MV-4-11 (cell line): ENCODE data around the gene NADK.

Experiments used
- DNase-seq: peaks from one replicate; lab custom pipeline; 2025; lab: John Stamatoyannopoulos, UW

NADK gene

DNA sequence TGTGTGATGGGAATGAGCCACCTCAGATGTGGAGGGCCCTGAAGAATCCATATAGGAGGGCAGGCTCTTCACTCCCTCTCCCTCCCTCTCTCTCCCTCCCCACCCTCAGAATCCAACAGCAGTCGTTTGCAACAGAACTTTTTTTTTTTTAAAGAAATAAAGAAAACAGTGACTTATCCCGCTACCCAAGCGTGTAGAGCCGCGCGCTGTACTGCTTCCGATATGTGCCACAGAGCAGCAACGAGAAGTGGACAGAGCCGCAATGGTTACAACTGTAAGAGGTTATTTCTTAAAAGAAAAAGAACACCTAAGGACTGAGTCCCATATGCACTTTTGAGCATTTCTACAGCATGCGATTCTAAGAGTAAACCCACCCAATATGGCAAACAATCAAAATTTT is 7.4 kb upstream of the NADK start:
- no peak for DNase-seq

DNA sequence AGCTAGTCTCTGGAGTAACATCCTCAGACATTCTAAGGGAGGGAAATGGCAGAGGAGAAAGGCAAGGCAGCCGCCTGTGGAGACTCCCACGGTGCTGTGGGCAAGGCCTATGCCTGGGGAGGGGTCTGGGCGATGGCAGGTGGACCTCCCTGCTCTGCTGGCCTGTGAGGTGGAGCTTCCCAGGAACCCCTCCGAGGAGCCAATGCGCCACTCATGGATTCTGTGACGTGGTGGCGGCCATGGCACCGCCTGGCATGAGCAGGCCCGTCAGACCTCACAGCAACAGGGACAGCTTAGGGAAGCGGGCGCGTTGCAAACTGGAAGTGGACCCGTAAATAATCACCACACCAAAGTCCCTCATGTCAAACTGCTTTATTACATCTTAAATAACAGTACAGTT is 6.7 kb upstream of the NADK start:
- DNase-seq, result no peak

DNA sequence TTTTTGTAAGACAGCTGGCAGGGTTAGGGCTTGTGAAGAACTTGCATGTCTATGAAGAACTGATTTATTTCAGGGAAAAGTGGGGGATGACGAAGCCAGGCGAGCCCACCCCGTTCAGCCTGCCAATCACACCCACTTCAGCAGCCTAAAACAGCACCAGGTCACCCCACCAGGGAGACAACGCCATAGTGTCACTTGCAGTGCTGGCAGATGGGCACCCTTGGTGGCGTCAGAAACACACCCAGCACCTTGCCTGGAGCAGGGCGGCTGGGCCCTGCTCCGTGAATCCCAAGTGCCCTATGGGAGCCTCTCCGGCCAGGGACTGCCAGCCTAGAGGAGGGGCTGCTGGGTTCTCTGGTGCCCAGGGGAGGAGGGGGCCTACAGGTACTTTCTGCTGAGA is 5.0 kb upstream of the NADK start:
- no peak for DNase-seq

DNA sequence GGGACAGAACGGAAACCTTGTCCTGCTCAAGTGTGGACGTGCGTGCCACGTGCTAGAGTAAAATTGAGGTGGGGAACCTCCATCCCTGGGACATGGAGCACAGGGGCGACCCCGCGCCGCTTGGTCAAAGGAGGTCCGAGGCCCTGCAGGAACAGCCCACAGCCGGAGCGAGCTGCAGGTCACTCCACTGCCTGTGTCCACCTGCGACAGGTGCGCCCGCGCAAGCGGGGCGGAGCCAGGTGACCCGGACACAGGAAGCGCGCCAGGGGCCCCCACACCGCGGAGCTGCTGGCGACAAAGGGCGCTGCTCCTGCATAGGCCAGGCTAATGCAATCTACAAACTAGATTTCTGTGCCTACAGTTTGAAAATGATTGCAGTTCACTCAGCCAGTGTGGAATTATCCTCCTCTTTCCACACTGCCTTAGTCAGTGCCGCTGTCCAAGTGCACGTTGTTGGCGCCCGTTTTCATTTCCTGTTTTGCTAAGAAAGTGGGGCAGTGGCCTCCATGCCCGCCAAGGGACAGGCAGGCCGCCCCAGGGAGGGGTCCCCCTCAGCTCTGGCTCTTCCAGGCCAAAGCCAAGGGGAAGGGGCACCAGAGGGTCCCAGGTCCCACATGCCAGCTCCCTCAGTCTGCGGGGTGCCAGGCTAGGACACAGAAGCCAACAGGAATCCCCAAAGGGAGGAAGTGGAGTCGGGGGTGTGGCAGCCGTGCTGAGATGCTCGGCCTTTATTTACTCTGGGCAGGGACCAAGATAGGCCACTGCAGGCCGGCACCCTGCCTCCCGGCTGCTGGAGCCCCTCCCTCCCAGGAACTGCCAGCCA is 4.3 kb upstream of the NADK start:
- DNase-seq, result peak; percentile 88

DNA sequence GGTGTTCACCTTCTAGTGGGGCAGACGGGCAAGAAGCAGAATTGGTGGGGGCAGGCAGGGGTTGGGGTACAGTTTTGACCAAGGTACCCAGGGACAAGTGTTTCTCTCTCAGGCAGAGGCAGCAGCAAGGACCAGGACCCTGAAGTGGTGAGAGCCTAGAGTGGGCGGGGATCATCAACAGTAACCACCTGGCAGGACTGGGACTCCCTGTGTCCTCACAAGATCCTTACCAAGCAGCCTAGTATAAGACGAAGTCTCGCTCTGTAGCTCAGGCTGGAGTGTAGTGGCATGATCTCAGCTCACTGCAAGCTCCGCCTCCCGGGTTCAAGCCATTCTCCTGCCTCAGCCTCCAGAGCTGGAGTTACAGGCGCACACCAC is 3.2 kb upstream of the NADK start:
- no peak for DNase-seq

DNA sequence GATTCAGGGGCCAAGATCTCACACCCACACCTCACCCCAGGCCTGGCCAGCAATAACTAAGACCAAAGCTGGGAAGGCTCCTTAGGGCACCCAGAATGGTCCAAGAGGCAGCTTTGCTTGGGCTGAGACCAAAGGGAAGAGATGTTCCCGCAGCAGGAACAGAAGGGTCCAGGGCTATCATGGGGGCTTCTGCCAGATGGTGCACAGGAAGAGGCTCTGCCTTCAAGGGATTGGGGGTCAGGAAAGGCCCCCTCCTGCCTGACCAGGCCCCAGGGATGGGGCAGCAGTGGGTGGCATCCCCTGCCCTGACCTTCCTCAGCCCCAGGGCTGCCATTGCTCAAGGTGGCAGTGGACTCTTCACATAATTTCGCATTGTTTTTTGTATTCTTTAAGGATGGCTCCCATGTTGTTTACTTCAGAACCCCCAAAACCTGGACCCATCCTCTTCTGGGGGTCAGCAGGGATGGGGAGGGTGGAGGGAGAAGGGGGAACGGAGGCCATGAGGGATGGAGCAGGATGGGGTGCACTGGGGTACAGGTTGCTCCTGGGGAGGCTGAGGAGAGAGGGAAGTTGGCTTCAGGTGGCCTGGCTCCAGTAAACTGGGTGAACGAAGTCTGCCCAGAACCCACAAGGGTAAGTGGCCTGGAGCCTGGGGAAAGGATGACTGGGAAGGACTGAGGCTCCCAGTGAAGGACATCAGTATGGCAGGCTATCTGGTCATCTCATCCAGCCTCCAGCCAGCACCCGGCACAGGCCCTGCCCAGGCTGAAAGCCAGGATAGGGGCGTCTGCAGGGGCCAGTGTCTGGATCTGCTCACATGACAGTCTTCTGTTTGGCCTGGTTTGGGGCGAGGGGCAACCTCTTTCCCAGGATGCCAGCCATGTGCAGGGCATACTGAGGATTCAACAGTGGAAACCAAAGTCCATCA is 2.6 kb upstream of the NADK start:
- no peak for DNase-seq

DNA sequence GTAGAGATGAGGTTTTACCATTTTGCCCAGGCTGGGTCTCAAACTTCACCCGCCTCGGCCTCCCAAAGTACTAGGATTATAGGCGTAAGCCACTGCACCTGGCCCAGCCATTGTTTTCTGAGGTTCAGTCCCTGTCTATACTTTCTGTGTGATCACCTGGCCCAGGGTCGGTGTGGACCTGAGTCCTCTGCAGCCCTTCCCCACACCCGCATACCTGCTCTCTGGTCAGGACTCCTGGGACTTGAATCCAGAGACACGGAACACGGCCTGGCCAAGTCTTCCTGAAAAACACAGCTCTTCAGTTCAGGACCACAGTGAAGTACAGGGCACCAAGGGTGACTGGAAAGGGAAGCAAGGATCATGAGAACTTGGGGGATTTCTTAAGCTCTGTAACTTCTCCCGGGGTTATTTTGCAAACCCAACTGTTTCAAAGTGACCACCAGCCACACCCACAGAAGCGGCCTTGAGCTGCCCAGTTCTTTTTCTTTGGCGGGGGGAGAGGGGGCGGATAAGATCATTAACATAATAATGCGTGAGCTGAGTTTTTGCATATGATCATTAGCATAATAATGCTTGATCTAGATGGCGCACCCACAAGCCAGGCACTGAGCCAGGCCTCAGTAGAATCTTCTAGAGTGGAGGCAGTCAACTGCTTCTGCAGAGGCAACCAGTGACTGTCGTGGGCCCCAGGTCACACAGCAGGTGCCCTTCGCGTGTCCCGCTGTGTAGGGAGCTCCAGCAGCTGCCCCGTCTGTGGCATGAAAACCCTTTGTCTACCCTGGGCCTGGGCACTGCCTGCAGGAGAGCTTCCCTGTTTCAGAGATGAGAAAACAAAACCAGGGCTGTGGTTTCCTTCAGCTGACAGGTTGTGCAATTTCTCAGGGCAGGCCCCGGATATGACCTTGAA is 1.7 kb upstream of the NADK start:
- DNase-seq, result peak; percentile 95

DNA sequence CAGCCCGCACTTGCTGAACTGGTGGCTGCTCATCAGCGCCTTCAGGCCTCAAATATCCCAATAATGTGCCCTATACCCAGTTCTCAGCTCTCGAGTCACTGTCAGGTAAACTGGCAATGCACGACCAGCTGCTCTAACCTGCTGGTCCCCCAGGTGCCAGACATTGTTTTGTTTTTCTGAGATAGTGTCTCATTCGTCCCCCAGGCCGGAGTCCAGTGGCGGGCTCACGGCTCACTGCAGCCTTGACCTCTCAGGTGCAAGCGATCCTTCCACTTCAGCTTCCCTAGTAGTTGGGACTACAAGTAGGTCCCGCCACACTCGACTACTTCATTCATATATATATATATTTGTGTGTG is 1.0 kb upstream of the NADK start:
- DNase-seq, result no peak

DNA sequence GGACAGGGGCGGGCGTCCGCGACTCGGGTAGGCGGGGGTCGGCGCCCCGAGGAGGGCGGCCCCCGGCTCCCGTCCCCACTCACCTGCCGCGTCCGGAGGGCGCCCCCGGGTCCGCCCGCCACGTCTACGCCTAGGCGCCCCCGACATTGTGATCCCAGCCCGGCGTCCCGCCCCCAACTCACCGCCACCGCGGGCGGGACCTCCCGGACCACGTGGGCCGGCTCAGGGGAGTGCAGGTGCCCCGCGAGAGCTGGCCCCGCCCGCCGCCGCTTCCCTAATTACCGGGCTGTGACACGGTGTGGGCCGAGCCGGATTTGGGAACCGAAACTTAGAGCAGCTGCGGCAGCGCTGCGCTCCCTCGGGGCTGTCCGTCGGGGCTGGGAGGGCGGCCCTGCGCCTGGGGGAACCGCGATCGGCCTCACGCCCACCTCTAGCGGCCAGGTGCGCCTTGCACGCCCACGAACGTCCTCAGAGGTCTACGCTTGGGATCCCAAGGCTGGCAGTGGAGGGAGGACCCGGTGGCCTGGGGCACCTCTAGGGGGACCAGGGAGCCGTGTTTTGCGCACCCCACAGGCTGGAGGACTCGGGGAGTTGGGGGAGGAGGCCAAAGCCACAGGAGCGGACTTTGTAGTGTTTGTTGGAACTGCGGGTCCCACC is 521 bp upstream of the NADK start:
- peak; percentile 91 for DNase-seq

DNA sequence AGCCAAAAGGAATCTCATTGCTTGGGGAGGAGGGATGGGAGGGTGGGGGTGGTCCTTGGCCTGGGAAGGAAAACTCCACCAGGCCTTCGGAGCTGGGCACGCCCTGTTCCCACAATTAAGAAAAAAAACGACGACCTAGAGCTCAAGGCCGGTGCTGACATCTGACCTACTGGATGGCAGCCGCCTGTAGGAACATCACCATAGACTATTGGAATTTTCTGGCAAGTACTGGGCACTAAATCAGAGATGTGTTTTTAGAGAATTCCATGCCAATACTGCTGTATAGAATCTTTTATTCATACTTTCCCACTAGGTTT is 729 bp downstream of the NADK start:
- DNase-seq, result no peak

DNA sequence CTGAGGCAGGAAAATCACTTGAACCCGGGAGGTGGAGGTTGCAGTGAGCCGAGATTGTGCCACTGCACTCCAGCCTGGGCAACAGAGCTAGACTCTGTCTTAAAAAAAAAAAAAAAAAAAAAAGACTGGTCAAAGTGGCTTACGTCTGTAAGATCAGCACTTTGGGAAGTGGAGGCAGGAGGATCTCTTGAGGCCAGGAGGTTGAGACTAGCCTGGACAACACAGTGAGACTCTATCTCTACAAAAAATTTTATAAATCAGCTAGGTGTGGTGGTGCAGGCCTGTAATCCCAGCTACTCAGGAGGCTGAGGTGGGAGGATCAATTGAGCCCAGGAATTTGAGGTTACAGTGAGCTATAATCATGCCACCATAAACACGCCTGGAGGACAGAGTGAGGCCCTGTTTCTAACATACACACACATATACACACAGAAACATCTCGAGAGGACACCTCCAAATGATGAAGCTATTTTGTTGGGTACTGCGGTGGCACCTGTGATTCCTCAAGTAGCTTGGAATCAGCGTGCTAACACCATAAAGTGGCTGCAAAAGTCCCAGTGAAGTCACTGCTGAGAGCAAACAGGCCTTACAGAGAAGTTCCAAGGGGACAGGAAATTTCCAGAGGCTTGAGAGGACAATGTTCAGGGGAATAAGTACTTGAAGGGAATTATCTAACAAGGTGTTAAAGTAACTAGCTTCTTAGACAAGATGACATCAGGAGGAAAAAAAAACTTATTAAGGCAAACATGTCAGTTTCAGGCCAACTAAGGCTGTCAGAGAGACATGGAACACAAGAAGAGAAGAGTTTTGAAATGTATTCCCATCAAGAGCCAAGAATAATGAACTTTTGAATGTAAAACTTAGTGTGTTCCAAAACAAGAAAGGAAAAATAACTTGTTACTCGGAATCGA is 1.3 kb downstream of the NADK start:
- no peak for DNase-seq

DNA sequence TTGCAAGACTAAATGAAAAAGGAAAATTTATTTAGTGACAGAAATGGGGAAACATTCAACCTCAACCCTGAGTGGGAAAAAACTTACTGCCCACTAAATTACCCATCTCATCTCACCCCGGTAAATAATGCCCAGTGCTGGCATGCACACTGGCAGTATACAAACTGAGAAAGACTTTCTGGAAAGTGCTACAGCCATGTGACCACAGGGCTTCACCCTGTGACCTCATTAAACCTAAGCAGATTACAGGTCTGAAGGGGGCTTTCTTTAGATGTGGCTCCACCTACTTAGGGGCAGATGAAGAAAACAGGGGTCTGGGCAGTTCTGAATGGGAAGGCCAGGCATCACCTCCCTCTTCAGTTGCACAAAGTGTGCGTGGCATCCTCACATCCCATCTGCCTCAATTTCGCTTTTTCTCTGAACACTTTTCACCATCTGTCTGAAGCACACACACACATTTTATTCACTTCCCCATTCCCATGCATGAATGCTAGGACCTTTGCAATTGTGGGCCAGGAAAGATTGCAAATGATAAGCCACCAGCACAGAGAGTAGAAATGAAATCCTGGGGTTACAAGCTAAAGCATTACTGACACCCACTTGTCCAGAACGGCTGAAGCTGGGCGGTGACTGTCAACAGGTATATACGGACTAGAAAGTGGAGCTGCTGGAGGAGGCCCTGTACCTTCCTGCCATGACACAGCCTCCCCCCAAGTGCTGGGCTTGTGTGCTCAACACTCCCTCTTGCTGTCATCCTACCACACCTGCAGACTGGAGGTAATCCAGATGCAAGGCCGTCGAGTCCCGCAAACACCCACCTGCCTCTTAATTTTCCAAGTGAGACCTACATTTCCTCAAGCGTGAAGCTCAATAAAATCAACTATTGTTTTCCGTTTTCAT is 2.7 kb downstream of the NADK start:
- peak; percentile 83 for DNase-seq

DNA sequence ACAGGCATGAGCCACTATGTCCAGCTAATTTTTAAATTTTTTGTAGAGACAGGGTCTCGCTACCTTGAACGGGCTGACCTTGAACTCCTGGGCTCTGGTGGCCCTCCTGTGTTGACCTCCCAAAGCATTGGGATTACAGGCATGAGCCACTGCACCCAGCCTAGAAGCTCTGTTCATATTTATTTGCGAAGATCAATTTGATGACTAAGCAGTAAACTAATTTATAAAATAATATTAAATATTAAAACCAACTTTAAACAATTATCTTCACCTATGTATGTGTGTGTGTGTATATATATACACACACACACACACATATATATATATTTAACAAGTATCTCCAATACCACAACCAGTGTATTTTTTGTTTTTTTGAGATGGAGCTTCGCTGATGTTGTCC is 4.4 kb downstream of the NADK start:
- DNase-seq, result no peak

DNA sequence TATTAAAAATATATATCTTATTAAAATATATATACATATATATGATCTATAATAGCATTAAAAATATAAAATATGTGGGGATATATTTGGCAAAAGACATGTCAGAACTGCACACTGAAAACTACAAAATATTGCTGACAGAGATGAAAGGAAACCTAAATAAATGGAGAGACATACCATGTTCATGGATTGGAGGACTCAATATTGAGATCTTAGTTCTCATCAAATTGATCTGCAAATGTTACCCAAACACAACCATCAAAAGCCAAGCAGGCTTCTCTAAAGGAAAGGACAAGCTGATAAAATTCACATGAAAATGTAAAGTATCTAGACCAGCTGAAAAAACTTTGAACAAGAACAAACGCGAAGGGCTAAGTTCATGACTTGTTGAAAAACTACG is 7.2 kb downstream of the NADK start:
- DNase-seq, result no peak

DNA sequence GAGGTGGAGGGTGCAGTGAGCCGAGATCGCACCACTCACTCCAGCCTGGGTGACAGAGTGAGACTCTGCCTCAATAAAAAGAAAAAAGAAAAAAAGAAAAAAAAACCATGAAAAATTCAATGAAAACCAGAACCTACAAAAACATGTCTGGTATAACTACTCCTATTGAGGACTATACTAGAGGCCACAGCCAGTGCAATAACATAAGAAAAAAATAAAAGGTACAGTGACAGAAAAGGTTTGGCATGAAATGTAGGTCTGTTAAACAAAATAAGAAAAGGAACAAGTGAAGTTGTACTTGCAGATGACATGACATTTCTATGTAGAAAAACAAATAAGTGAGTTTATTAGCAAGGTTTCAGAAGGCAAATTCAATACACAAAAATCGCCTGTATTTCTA is 8.2 kb downstream of the NADK start:
- no peak for DNase-seq

DNA sequence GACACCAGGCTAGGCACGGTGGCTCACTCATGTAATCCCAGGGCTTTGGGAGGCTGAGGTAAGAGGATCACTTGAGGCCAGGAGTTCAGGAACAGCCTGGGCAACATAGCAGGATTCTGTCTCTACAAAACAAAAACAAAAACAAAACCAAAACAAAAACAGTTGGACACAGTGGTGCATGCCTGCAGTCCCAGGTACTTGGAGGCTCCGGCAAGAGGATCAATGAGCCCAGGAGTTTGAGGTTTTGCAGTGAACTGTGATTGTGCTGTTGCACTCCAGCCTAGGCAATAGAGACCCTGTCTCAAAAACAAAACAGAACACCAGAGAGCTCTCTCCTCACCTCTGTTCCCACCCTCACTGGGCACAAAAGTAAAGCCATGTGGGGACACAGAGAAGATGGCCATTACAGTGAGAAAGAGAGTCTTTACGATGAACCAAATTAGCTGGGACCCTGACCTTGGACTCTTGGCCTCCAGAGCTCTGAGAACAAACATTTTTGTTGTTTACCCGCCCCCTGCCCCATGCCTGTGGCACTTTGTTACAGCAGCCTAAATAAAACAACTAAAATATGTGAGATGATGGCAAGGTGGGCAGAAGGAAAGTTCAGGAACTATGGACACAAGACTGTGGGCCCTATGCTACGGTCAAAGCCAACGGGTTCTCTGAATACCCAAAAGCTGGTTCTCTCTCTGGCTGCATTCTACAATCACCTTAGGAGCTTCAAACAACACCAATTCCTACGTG is 9.8 kb downstream of the NADK start:
- no peak for DNase-seq

DNA sequence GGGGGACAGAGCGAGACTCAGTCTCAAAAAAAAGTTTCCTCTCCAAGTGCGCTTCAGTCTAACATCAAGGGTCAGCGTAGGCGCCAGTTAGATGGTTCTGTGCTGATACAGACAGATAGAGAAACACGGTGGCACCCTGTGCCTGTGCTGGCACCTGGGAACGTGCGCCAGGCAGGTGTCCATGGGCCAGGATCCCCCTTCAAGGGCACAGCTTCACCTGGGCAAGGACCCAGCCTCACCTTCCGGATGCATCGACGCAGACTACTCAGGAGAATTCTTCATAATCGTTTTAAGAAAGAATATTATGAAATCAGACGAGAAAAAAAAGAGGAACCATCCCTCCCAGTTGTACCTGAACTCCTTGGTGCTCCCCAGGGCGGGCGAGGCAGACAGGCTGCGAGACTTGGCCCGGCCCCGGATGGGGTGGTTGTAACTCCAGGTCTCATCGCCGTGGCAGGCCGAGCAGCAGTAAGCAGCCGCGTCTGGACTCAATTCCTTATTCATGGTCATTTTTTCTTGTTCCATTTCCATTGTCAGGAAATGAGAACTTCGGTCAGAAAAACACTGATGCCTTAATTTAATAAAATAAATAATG is 13.3 kb downstream of the NADK start:
- DNase-seq, result peak; percentile 59
